HG03378 (cell line): Measurements from ENCODE around the gene ERCC6.

Experiments
- ATAC-seq: cut with Tn5 transposase; IDR thresholded peaks from one replicate; pipeline ENCODE4 v1.9.1; 2021; ENCODE audit warnings: mild to moderate bottlenecking, moderate library complexity; ENCODE audit not compliant: unreplicated experiment

The ERCC6 gene

GRCh38 chr10:49538381-49539319, at the start of gene ERCC6:
TSS of gene ERCC6 (minus strand) at chr10:49539121.
- peak; percentile 61 for ATAC-seq

- ATAC-seq = no peak
These were observed 49.1 kb upstream of the ERCC6 start for GRCh38 chr10:49587981-49588380.

- ATAC-seq = no peak
These were observed 46.5 kb upstream of the ERCC6 start for GRCh38 chr10:49585387-49585786.

GRCh38 chr10:49579621-49580020, 40.7 kb upstream of the ERCC6 start:
- ATAC-seq = no peak

GRCh38 chr10:49578392-49578791, 39.5 kb upstream of the ERCC6 start:
- no peak for ATAC-seq

GRCh38 chr10:49577182-49577925, 38.4 kb upstream of the ERCC6 start:
- no peak for ATAC-seq

GRCh38 chr10:49575489-49576072, 36.7 kb upstream of the ERCC6 start:
- ATAC-seq = no peak

- ATAC-seq = no peak
These were observed 33.7 kb upstream of the ERCC6 start for GRCh38 chr10:49572594-49573114.

GRCh38 chr10:49571388-49571787, 32.5 kb upstream of the ERCC6 start:
- ATAC-seq = no peak

GRCh38 chr10:49569031-49569631, 30.2 kb upstream of the ERCC6 start:
- no peak for ATAC-seq

GRCh38 chr10:49568235-49568634, 29.3 kb upstream of the ERCC6 start:
- peak; percentile 76 for ATAC-seq

GRCh38 chr10:49567810-49568209, 28.9 kb upstream of the ERCC6 start:
- no peak for ATAC-seq

- no peak for ATAC-seq
These were observed 25.6 kb upstream of the ERCC6 start for GRCh38 chr10:49564461-49565009.

GRCh38 chr10:49562893-49563292, 24.0 kb upstream of the ERCC6 start:
- ATAC-seq = no peak

GRCh38 chr10:49560526-49560925, 21.6 kb upstream of the ERCC6 start:
- no peak for ATAC-seq

GRCh38 chr10:49559476-49559875, 20.6 kb upstream of the ERCC6 start:
- ATAC-seq = no peak

GRCh38 chr10:49558190-49558589, 19.3 kb upstream of the ERCC6 start:
- no peak for ATAC-seq

- no peak for ATAC-seq
These were observed 18.8 kb upstream of the ERCC6 start for GRCh38 chr10:49557681-49558080.

- ATAC-seq = no peak
These were observed 17.8 kb upstream of the ERCC6 start for GRCh38 chr10:49556723-49557122.

GRCh38 chr10:49552277-49552676, 13.4 kb upstream of the ERCC6 start:
- ATAC-seq = no peak

- no peak for ATAC-seq
These were observed 11.6 kb upstream of the ERCC6 start for GRCh38 chr10:49550563-49550962.
